Fibroblast of skin of left biceps (primary cell): ENCODE results near the gene BRMS1.
"Not testable (repeated sequence)": the region's sequence is repeated elsewhere in the genome, so short reads cannot be mapped to it uniquely, and the experiment has no call there.

ENCODE experiments used
- DNase-seq, 2 experiments: peaks; one replicate each; pipeline ENCODE4 v3.0.0-alpha.2; 2013; ENCODE audit warnings: low read depth in 2 of 2

The BRMS1 gene

GRCh38 chr11:66344550-66345315 is at the start of gene BRMS1:
TSS of gene BRMS1 (minus strand) at chr11:66345104. CDS start at chr11:66342234, 2,870 bp downstream.
- peak; percentile 82 to 87 for DNase-seq

GRCh38 chr11:66393954-66394353 is 49.0 kb upstream of the BRMS1 start:
- no peak for DNase-seq

GRCh38 chr11:66391322-66391721 is 46.4 kb upstream of the BRMS1 start:
- DNase-seq, result no peak

- DNase-seq, result peak in 1 of 2 experiments; percentile 23
Observed at GRCh38 chr11:66388780-66389386, 44.0 kb upstream of the BRMS1 start.

GRCh38 chr11:66386171-66387069 is 41.5 kb upstream of the BRMS1 start:
- peak; percentile 53 to 57 for DNase-seq

GRCh38 chr11:66384316-66384715 is 39.4 kb upstream of the BRMS1 start:
- not testable (repeated sequence) for DNase-seq

- not testable (repeated sequence) for DNase-seq
Observed at GRCh38 chr11:66380264-66380663, 35.4 kb upstream of the BRMS1 start.

GRCh38 chr11:66373690-66374287 is 28.9 kb upstream of the BRMS1 start:
- not testable (repeated sequence) for DNase-seq

GRCh38 chr11:66373265-66373664 is 28.4 kb upstream of the BRMS1 start:
- DNase-seq, result no peak

GRCh38 chr11:66371627-66372415 is 26.9 kb upstream of the BRMS1 start, which contains the start of gene SLC29A2:
TSS of gene SLC29A2 (minus strand) at chr11:66371760. CDS start at chr11:66371591, 169 bp downstream.
- no peak for DNase-seq

- DNase-seq, result no peak
Observed at GRCh38 chr11:66369073-66369894, 24.4 kb upstream of the BRMS1 start.

GRCh38 chr11:66368484-66368883 is 23.6 kb upstream of the BRMS1 start:
- no peak for DNase-seq

- no peak for DNase-seq
Observed at GRCh38 chr11:66367561-66368312, 22.8 kb upstream of the BRMS1 start.

GRCh38 chr11:66366844-66367477 is 22.1 kb upstream of the BRMS1 start:
- no peak for DNase-seq

- no peak for DNase-seq
Observed at GRCh38 chr11:66365711-66366619, 21.1 kb upstream of the BRMS1 start.

- no peak for DNase-seq
Observed at GRCh38 chr11:66365166-66365565, 20.3 kb upstream of the BRMS1 start.

GRCh38 chr11:66363805-66364535 is 19.1 kb upstream of the BRMS1 start:
- no peak for DNase-seq
